B cell (primary cell): Measurements from ENCODE around the gene ROM1. TPM values are rescaled to one million over a fixed set of nuclear protein-coding genes. Genes with fewer than 3 reads are reported as not detected.

Source experiments
- ATAC-seq: fragments of 200-7000 bp; cut with Tn5 transposase; one replicate; pipeline ENCODE4 v1.10.0; 2021; ENCODE audit warnings: low read depth, mild to moderate bottlenecking, moderate number of reproducible peaks, moderate library complexity
- CTCF ChIA-PET: fragments of 350-600 bp; sonication (Branson Sonifier 250); formaldehyde crosslinking; loops from one replicate; lab custom pipeline; 2021; ENCODE audit warnings: antibody characterized with exemption, inconsistent platforms; lab: Charles Lee
- POLR2A ChIA-PET: fragments of 350-600 bp; sonication (Branson Sonifier 250); formaldehyde crosslinking; loops from one replicate; lab custom pipeline; 2021; ENCODE audit warnings: antibody characterized with exemption; lab: Charles Lee
- DNase-seq: peaks from one replicate; pipeline ENCODE4 v3.0.0; 2013
- H2AFZ ChIP-seq: 2 replicates; pipeline ENCODE4 v1.6.1; 2012; ENCODE audit warnings: mild to moderate bottlenecking, low read depth, low read length; ENCODE audit not compliant: insufficient read depth, poor library complexity, severe bottlenecking
- H3K27ac ChIP-seq, 2 donors: 1 replicate in 1 of 2; 2 replicates in 1 of 2; pipeline ENCODE4 v1.5.1; 2012 to 2013; ENCODE audit warnings: low read length in 2 of 2, mild to moderate bottlenecking in 2 of 2, moderate library complexity in 1 of 2
- H3K27me3 ChIP-seq, 4 experiments: fragments of 200-600 bp in 1 of 4; sonication (generic) in 1 of 4; replicated peaks in 1 of 4; 1 replicate in 2 of 4; 2 replicates in 2 of 4; pipeline versions ENCODE4 v1.6.1 to v1.7.0; 2013 to 2016; ENCODE audit warnings: low read length in 3 of 4, mild to moderate bottlenecking in 2 of 4, mixed read lengths in 1 of 4, moderate library complexity in 1 of 4; ENCODE audit not compliant: insufficient read depth in 4 of 4, control insufficient read depth in 3 of 4; ENCODE audit errors: control extremely low read depth in 1 of 4
- H3K36me3 ChIP-seq, 2 experiments: replicated peaks in 1 of 2; 1 replicate in 1 of 2; 2 replicates in 1 of 2; pipeline versions ENCODE4 v1.6.1 to v1.7.1; 2013; ENCODE audit warnings: low read length in 1 of 2; ENCODE audit not compliant: insufficient read depth in 2 of 2, control insufficient read depth in 1 of 2; ENCODE audit errors: control extremely low read depth in 1 of 2, extremely low read depth in 1 of 2
- H3K4me1 ChIP-seq, 2 donors: fragments of 200-600 bp in 1 of 2; sonication (generic) in 1 of 2; 1 replicate in 1 of 2; 2 replicates in 1 of 2; pipeline versions ENCODE4 v1.5.1 to v1.6.1; 2013 to 2017; ENCODE audit warnings: low read length in 2 of 2; ENCODE audit not compliant: control insufficient read depth in 2 of 2, insufficient read depth in 2 of 2
- H3K4me2 ChIP-seq: replicated peaks from 2 replicates; pipeline ENCODE3; 2012; ENCODE audit warnings: mild to moderate bottlenecking, low read depth, low read length; ENCODE audit not compliant: poor library complexity, severe bottlenecking
- H3K4me3 ChIP-seq, 5 experiments: fragments of 200-600 bp in 1 of 5; sonication (generic) in 1 of 5; 1 replicate in 3 of 5; 2 replicates in 2 of 5; pipeline versions ENCODE4 v1.5.1 to v1.7.0; 2011 to 2016; ENCODE audit warnings: low read length in 4 of 5, mild to moderate bottlenecking in 4 of 5, low read depth in 2 of 5, control low read depth in 1 of 5, moderate library complexity in 1 of 5; ENCODE audit not compliant: insufficient read depth in 1 of 5; ENCODE audit errors: control extremely low read depth in 1 of 5, extremely low read depth in 1 of 5
- H3K79me2 ChIP-seq: fragments of 200-600 bp; sonication (generic); one replicate; pipeline ENCODE4 v1.6.0; 2016; ENCODE audit warnings: low read length; ENCODE audit not compliant: control insufficient read depth, insufficient read depth
- H3K9ac ChIP-seq: fragments of 200-600 bp; sonication (generic); 2 replicates; pipeline ENCODE4 v1.6.1; 2017; ENCODE audit warnings: mild to moderate bottlenecking, low read length, moderate library complexity
- H3K9me3 ChIP-seq, 3 donors: one replicate each; pipeline versions ENCODE4 v1.6.1 to v1.7.1; 2013; ENCODE audit warnings: low read length in 2 of 3; ENCODE audit not compliant: control insufficient read depth in 2 of 3, insufficient read depth in 1 of 3; ENCODE audit errors: control extremely low read depth in 1 of 3
- H4K20me1 ChIP-seq: 2 replicates; pipeline ENCODE4 v1.6.0; 2012; ENCODE audit warnings: mild to moderate bottlenecking, low read length; ENCODE audit not compliant: insufficient read depth, control insufficient read depth, poor library complexity, severe bottlenecking
- H3K27ac Mint-ChIP-seq: one replicate; pipeline ENCODE4 v1.8.0; 2021; ENCODE audit warnings: mixed read lengths
- H3K27me3 Mint-ChIP-seq: one replicate; pipeline ENCODE4 v1.8.0; 2021; ENCODE audit warnings: mixed read lengths
- H3K4me1 Mint-ChIP-seq: one replicate; pipeline ENCODE4 v1.8.0; 2021; ENCODE audit warnings: mixed read lengths
- H3K4me3 Mint-ChIP-seq: one replicate; pipeline ENCODE4 v1.8.0; 2021; ENCODE audit warnings: mixed read lengths
- H3K9me3 Mint-ChIP-seq: one replicate; pipeline ENCODE4 v1.8.0; 2022; ENCODE audit warnings: mixed read lengths; ENCODE audit not compliant: insufficient read depth
- EZH2 ChIP-seq: IDR thresholded peaks from 2 replicates; pipeline ENCODE4 v1.6.1; 2012; ENCODE audit warnings: borderline replicate concordance, low read depth, mild to moderate bottlenecking, moderate library complexity, low read length; ENCODE audit not compliant: insufficient read depth, poor library complexity, severe bottlenecking
- WGBS: methylation state at CpG from one replicate; pipeline ENCODE4 v1.1.5; 2013; ENCODE audit warnings: missing lambda C conversion rate; ENCODE audit not compliant: insufficient coverage; 5-methylcytosine and 5-hydroxymethylcytosine counted together
- intact Hi-C: fragments of 100-400 bp; cut with micrococcal nuclease; formaldehyde crosslinking; loops from one replicate; pipeline ENCODE4 v1.10.0; 2022
- polyA plus RNA-seq: library from polyadenylated mRNA; depleted of rRNA; stranded (reverse); fragments of >200 nt; gene quantifications from 2 replicates; pipeline ENCODE4 v1.2.3, GENCODE V29; 2012
- total RNA-seq, 2 donors: library from RNA; stranded (reverse); fragments of 120-200 nt in 1 of 2; gene quantifications; 1 replicate in 1 of 2; 2 replicates in 1 of 2; pipeline versions ENCODE4 v1.2.3 to v1.2.4, GENCODE V29; 2013 to 2022
- TF ChIP-seq, protein P1 (sequence below): fragments of 200-600 bp; IDR thresholded peaks from one replicate; pipeline ENCODE4 v1.8.0; 2022; ENCODE audit warnings: antibody characterized with exemption, mild to moderate bottlenecking

The ROM1 gene
- total and polyA plus RNA-seq, 2 donors (not counting 1 experiment from before 2014, with no cell fraction given), result 1.3 to 2.0 TPM

DNA sequence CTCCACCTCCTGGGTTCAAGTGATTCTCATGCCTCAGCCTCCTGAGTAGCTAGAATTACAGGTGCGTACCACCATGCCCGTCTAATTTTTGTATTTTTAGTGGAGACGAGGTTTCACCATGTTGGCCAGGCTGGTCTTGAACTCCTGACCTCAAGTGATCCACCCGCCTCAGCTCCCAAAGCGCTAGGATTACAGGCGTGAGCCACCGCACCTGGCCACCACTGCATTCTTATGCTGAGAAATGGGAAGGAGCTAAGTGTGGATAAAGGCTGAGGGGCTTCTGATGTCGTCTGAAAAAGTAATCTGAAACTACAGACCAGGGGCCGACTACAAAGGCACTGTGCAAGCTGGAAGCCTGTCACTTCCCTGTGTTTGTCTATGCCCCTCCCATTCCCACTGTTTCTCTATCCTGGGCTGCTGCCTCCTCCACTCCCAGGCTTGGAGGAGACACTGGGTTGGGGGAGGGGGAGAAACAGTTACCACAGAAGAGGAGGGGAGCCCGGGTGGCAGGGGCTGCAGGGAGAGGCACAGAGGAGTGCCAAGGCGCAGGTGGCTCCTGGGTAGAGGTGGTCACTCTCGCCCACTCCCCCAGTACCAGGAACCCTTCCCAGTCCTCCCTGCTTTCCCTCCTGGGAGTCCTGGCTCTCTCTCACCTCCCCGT lies 8.5 kb upstream of the ROM1 start:
- 92% methylated on average over 10 of the region's 13 CpGs for WGBS
- no peak overlapping the region for H3K9ac ChIP-seq
- ATAC-seq (no peak), DNase-seq (no peak)
- intact Hi-C loops, result no loop called here
- no peaks in the 10 kb centered on the region for H3K9me3 Mint-ChIP-seq
- H3K27me3 ChIP-seq, result no peaks in the 10 kb centered on the region
- H3K9me3 ChIP-seq, result no peaks in the 10 kb centered on the region
- no peak overlapping the region for H3K27ac Mint-ChIP-seq
- no peak overlapping the region for H3K4me3 Mint-ChIP-seq
- no peaks in the 10 kb centered on the region for H3K27me3 Mint-ChIP-seq
- H3K36me3 ChIP-seq, result peaks cover 0 to 48% of the 10 kb centered on the region in 2 experiments
- POLR2A ChIA-PET, result interaction anchor here (0.8 to 1.2 kb wide), 2 partner anchors 11 to 13 kb away, joined by 3 to 9 read pairs; partner anchors contain the start of gene TUT1
- CTCF ChIA-PET, result interaction anchor here (1.4 to 2.5 kb wide), 2 partner anchors 13 to 180 kb away, joined by 5 to 13 read pairs; partner anchors contain the start of gene TUT1
- peaks cover 7% of the 10 kb centered on the region for H4K20me1 ChIP-seq
- H3K4me3 ChIP-seq, result no peak overlapping the region
- no peak overlapping the region for H2AFZ ChIP-seq
- H3K79me2 ChIP-seq, result peaks cover 65% of the 10 kb centered on the region
- H3K27ac ChIP-seq, result no peak overlapping the region
- no peak overlapping the region for H3K4me2 ChIP-seq
- H3K4me1 Mint-ChIP-seq, result peaks cover 37% of the 10 kb centered on the region
- TF ChIP-seq, protein P1, sequence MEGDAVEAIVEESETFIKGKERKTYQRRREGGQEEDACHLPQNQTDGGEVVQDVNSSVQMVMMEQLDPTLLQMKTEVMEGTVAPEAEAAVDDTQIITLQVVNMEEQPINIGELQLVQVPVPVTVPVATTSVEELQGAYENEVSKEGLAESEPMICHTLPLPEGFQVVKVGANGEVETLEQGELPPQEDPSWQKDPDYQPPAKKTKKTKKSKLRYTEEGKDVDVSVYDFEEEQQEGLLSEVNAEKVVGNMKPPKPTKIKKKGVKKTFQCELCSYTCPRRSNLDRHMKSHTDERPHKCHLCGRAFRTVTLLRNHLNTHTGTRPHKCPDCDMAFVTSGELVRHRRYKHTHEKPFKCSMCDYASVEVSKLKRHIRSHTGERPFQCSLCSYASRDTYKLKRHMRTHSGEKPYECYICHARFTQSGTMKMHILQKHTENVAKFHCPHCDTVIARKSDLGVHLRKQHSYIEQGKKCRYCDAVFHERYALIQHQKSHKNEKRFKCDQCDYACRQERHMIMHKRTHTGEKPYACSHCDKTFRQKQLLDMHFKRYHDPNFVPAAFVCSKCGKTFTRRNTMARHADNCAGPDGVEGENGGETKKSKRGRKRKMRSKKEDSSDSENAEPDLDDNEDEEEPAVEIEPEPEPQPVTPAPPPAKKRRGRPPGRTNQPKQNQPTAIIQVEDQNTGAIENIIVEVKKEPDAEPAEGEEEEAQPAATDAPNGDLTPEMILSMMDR, result no peak
- no peak for TF ChIP-seq EZH2
- H3K4me1 ChIP-seq, result peaks cover 10 to 33% of the 10 kb centered on the region in 2 donors

DNA sequence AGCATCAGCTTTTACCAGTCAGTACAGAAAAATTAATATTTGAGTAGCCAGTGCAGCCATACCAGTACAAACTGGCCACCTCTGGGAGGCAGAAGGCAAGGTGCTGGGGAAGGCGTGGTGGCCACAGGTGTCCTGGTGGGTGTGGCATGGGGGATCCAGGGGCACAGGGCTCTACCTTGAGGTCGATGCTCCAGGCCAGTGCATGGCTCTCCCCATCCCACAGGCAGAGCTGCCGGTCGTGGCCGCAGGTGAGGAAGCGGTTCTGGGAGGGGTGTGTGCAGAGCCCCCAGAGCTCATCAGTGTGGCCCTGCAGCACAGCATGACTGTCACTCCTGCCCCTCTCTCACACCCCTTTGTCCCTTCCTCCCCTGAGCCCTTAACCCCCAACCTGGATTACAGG lies 7.6 kb upstream of the ROM1 start:
- H3K27ac Mint-ChIP-seq, result no peak overlapping the region
- H3K4me3 Mint-ChIP-seq, result no peak overlapping the region
- H3K36me3 ChIP-seq, result peaks cover 0 to 47% of the 10 kb centered on the region in 2 experiments

More for the DNA sequence above, 7.6 kb upstream of the ROM1 start:
- peaks cover 1 to 26% of the 10 kb centered on the region in 2 donors for H3K4me1 ChIP-seq
- ATAC-seq (no peak), DNase-seq (no peak)
- no peak overlapping the region for H3K9ac ChIP-seq
- H3K79me2 ChIP-seq, result peaks cover 63% of the 10 kb centered on the region
- Mint-ChIP-seq H3K4me1 (peaks cover 34% of the 10 kb centered on the region), H3K9me3 (no peaks in the 10 kb centered on the region), H3K27me3 (no peaks in the 10 kb centered on the region)
- peaks cover 4% of the 10 kb centered on the region for H4K20me1 ChIP-seq
- no peak overlapping the region for H3K4me3 ChIP-seq
- no peak overlapping the region for H3K4me2 ChIP-seq
- H3K9me3 ChIP-seq, result no peaks in the 10 kb centered on the region
- CTCF ChIA-PET, result no interaction called here
- no peaks in the 10 kb centered on the region for H3K27me3 ChIP-seq
- intact Hi-C loops, result no loop called here
- 100% methylated on average over 1 of the region's 6 CpGs for WGBS
- POLR2A ChIA-PET, result no interaction called here
- no peak overlapping the region for H2AFZ ChIP-seq
- H3K27ac ChIP-seq, result no peak overlapping the region
- TF ChIP-seq EZH2, result no peak
- TF ChIP-seq, protein P1, result no peak
